Cardiac muscle cell (in vitro differentiated cells and primary cell): ENCODE data around the gene NDUFA8. TPM values are rescaled to one million over a fixed set of nuclear protein-coding genes. Genes with fewer than 3 reads are reported as not detected.

Source experiments
- DNase-seq, 2 donors: peaks; one replicate each; pipeline versions ENCODE4 v3.0.0 to v3.0.0-alpha.2; 2010 to 2017; ENCODE audit warnings: low read depth in 1 of 2, low spot score in 1 of 2
- H3K27ac ChIP-seq: fragments of 200-600 bp; sonication (generic); 2 replicates; pipeline ENCODE4 v1.5.1; 2016
- H3K27me3 ChIP-seq: fragments of 200-600 bp; sonication (generic); 2 replicates; pipeline ENCODE4 v1.6.0; 2016; ENCODE audit warnings: control low read depth
- H3K36me3 ChIP-seq: fragments of 200-600 bp; sonication (generic); 2 replicates; pipeline ENCODE4 v1.5.1; 2016; ENCODE audit warnings: control low read depth
- H3K4me1 ChIP-seq: fragments of 200-600 bp; sonication (generic); 2 replicates; pipeline ENCODE4 v1.8.1; 2017; ENCODE audit warnings: low read depth, mild to moderate bottlenecking, mixed run types
- H3K4me3 ChIP-seq: fragments of 200-600 bp; sonication (generic); 2 replicates; pipeline ENCODE4 v1.5.1; 2016; ENCODE audit warnings: mild to moderate bottlenecking
- H3K9me3 ChIP-seq: fragments of 200-600 bp; sonication (generic); 2 replicates; pipeline ENCODE4 v1.5.1; 2017; ENCODE audit warnings: low read depth, mild to moderate bottlenecking, control low read depth
- polyA plus RNA-seq: library from polyadenylated mRNA; unstranded; fragments of >200 nt; fragmentation: Nextera tagmentation; extraction: Ambion mirVana; gene quantifications from 2 replicates; pipeline ENCODE4 v1.2.1, GENCODE V29; 2016
- total RNA-seq: library from RNA; depleted of rRNA; stranded (reverse); fragments of >200 nt; gene quantifications from 2 replicates; pipeline ENCODE4 v1.2.3, GENCODE V29; 2016
- TF ChIP-seq, protein P1 (sequence below): IDR thresholded peaks from 2 replicates; pipeline ENCODE4 v1.5.1; 2012; ENCODE audit warnings: low read depth, mild to moderate bottlenecking, low read length

NDUFA8 gene
- total RNA-seq: 86.9 and 116 TPM in 2 replicates
- 287 and 336 TPM in 2 replicates for polyA plus RNA-seq

DNA sequence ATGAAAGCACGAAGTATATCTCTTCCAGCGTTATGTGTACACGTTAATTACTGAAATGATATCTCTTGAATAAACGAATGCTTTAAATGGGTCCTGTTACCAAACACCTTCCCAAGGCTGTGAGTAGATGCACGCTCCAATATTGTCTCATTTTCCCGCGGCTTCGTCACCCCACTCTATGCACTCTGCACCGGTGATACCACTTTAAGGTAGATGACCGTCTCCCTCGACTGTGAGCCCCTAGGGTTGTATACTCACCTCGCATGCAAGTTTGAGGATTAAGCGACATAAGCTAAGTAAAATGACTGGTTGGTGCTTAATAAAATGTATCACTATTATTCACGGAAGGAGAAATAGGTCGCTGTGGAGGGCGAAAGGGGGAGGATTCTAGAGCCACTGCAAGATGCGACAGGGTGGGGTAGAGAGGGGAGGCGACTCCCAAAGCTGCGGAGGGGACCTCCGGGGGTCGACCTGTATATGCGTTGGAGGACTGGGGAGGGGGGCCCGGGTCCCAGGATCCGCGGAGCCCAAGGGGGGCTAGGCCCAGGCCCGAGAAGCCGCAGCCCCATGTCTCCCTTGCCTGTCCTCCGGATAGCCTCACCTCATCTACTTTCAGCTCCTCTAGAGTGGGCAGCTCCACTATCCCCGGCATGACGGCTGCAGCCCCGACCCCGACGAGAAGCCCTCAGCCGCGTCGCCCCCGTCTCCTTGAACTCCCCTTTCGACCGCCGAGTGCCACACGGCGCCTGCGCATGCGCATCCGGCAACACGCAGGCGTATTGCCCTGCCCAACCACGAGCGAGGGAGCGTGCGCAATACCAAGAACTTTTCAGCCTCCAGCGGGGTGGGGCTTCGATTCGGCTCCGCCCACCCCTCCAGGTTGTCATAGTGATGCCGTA, at the start of gene NDUFA8, which contains the start of gene MORN5:
NDUFA8 (minus strand) TSS at position 754 of the 899 bp plus-strand sequence; CDS start at position 652, 102 bp downstream.
MORN5 (plus strand) TSS at position 883 of the 899 bp plus-strand sequence. CDS start 65 bp downstream, outside the sequence.
- TF ChIP-seq, protein P1, sequence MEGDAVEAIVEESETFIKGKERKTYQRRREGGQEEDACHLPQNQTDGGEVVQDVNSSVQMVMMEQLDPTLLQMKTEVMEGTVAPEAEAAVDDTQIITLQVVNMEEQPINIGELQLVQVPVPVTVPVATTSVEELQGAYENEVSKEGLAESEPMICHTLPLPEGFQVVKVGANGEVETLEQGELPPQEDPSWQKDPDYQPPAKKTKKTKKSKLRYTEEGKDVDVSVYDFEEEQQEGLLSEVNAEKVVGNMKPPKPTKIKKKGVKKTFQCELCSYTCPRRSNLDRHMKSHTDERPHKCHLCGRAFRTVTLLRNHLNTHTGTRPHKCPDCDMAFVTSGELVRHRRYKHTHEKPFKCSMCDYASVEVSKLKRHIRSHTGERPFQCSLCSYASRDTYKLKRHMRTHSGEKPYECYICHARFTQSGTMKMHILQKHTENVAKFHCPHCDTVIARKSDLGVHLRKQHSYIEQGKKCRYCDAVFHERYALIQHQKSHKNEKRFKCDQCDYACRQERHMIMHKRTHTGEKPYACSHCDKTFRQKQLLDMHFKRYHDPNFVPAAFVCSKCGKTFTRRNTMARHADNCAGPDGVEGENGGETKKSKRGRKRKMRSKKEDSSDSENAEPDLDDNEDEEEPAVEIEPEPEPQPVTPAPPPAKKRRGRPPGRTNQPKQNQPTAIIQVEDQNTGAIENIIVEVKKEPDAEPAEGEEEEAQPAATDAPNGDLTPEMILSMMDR: no peak
- Histone ChIP-seq H3K27ac (peak within 1 kb of the TSS; percentile 71), H3K36me3 (no peaks in the 10 kb centered on the region), H3K4me1 (no peaks in the 10 kb centered on the region), H3K27me3 (peaks cover under 1% of the 10 kb centered on the region), H3K9me3 (no peaks in the 10 kb centered on the region), H3K4me3 (peak within 1 kb of the TSS; percentile 74)
- peak; percentile 97 to 98 for DNase-seq

DNA sequence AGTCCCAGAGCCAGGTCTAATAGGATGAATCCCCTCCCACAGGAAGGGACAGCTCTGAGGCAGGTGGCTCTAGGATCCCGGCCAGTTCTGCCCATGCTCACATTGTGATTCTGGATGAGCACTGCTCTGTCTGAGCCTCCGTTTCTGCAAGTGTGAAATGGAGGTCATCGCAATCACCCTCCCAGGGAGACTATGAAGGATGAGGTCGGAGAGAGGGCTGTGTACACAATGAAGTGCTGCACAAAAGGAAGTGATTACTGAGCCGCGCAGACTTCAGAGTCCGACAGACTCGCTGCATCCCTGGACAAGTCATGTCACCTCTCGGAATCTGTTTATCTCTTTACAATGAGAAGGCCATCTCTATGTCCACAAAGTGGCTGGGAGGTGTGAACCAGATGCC, 47.5 kb upstream of the NDUFA8 start:
- Histone ChIP-seq H3K36me3 (no peaks in the 10 kb centered on the region), H3K4me3 (no peak overlapping the region), H3K27me3 (peaks cover 35% of the 10 kb centered on the region), H3K4me1 (no peaks in the 10 kb centered on the region), H3K9me3 (no peaks in the 10 kb centered on the region), H3K27ac (no peak overlapping the region)
- DNase-seq: no peak
- TF ChIP-seq, protein P1: no peak

DNA sequence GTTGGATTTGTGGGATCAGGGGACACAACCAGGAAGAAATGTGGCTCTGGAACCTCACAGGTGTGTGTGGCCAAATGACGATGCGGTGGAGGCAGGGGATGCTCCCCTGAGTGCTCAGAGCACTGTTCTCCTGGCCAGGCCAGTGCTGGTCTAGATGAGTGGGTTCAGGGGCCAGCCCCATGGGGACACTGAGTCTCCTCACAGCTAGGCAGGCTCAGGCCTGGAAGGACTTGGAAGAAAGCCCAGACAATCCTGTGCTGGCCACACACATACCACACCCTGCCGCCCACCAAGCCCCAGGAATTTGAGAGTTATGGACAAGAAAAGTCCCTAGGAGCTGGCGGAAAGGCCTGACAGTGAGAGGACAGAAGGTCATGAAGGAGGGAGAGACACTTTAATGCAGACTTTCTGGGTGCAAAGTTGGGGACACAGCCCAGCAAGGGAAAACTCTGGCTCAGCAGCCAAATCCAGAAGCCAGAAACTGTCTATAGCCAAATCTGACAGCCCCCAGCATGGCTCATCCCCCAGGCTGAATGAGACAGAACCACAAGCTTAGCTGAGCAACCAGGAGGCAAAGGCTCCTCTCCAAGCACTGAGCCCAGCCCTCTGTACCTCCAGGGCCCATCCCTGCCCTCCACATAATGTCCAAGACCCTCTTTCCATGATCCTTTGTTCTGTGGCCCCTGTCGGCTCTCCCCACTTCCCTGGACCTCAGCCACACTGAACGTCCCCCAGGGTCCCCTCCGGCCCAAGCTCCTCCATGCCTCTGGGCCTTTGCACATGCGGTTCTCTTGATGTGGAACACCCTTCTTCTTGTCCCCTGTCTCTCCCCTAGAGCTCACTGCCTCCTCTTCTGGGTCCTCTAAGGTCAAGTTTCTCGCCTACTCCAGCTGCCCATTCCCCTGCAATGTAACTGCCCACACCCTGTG, 46.8 kb upstream of the NDUFA8 start:
- no peak overlapping the region for H3K4me3 ChIP-seq
- H3K9me3 ChIP-seq: no peaks in the 10 kb centered on the region
- peaks cover 27% of the 10 kb centered on the region for H3K27me3 ChIP-seq
- no peaks in the 10 kb centered on the region for H3K36me3 ChIP-seq
- no peak overlapping the region for H3K27ac ChIP-seq
- TF ChIP-seq, protein P1: no peak
- H3K4me1 ChIP-seq: no peaks in the 10 kb centered on the region
- peak in 1 of 2 donors; percentile 81 for DNase-seq

DNA sequence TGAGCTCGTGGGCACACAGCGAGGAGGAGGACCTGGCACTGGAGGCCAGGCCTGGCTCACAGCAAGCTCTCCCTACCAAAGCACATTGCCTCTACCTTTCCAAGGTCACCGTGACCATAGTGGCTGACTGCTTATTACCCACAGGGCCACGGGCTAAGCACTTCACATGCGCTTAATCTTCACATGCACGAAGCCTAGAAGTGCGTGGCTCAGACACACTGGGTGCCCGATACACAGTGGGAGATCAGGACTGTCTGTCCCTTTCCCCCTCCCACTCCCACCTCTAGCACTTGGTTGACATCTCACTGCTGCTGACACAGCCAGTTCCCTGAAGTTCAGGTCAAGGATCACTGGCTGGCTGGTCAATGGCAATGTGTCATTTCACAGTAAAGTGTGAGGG, 45.6 kb upstream of the NDUFA8 start:
- no peaks in the 10 kb centered on the region for H3K36me3 ChIP-seq
- H3K27ac ChIP-seq: no peak overlapping the region
- no peak overlapping the region for H3K4me3 ChIP-seq
- DNase-seq: no peak
- TF ChIP-seq, protein P1: no peak
- no peaks in the 10 kb centered on the region for H3K4me1 ChIP-seq
- peaks cover 15% of the 10 kb centered on the region for H3K27me3 ChIP-seq
- no peaks in the 10 kb centered on the region for H3K9me3 ChIP-seq

DNA sequence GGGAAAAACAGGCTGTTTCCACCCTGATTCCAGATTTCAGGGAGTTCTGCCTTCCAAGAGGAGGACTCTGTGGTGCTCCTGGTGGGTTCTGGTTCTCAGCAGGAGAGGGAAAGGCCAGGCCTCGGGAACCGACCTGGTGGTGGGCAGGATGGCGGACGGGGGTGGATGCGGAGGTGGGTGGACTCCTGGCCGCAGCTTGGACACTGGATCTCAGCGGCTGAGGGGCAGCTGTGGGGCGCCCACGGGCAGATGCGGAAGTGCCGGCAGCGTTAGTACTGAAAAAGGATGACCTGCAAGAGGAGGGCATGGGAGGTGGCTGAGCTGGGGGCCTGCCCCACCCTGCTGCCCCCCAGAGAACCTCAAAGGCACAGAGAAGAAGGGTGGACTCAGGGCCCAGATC, 44.9 kb upstream of the NDUFA8 start:
- Histone ChIP-seq H3K27me3 (peaks cover 12% of the 10 kb centered on the region), H3K4me3 (no peak overlapping the region), H3K36me3 (no peaks in the 10 kb centered on the region), H3K27ac (no peak overlapping the region), H3K4me1 (no peaks in the 10 kb centered on the region), H3K9me3 (no peaks in the 10 kb centered on the region)
- DNase-seq: no peak
- TF ChIP-seq, protein P1: no peak
